Measurements from ENCODE around the gene OVAAL.

OVAAL gene

GRCh38 chr1:180609643-180610555 is 51.1 kb downstream of the OVAAL start:
- DNase-seq = no peak

DNA sequence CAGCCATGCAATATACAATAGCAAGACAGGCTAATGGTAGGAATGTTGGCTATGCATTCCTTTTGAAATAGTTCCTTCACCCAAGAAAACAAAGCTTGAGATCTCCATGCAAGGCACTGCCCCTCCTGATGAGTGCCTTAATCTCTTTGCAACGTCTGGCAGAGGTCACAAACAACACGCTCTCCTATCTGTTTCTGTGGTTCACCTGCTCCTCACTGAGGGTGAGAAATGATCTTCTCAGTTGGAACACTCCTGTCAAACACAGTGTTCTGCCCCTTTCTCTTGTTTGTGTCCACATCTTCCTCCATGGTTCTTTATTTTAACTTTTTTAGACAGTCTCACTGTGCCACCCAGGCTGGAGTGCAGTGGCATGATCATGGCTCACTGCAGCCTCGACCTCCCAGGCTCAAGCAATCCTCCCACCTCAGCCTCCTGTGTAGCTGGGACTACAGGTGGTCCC is 51.8 kb downstream of the OVAAL start:
- no peak for DNase-seq

GRCh38 chr1:180611016-180611930 is 52.5 kb downstream of the OVAAL start:
- DNase-seq = no peak

DNA sequence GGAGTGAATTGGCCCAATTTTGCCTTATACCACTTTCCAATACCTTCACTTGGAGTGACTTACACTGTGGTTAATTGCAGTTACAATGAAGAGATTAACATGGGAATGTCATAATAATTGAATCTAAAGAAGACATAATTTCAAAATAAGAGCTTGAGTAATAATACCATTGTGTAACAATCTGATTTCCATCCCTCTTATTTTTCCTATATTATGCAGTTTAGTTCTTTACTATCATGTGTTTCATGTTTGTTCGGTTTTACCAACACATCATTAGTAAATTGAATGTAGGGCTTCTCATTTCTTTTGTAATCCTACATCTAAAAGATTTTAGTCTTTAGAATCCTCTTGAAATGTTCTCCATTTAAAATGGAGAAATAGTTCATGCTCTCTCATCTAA is 53.9 kb downstream of the OVAAL start:
- no peak for DNase-seq

- DNase-seq = no peak
These were observed 56.0 kb downstream of the OVAAL start for GRCh38 chr1:180614730-180615129.

DNA sequence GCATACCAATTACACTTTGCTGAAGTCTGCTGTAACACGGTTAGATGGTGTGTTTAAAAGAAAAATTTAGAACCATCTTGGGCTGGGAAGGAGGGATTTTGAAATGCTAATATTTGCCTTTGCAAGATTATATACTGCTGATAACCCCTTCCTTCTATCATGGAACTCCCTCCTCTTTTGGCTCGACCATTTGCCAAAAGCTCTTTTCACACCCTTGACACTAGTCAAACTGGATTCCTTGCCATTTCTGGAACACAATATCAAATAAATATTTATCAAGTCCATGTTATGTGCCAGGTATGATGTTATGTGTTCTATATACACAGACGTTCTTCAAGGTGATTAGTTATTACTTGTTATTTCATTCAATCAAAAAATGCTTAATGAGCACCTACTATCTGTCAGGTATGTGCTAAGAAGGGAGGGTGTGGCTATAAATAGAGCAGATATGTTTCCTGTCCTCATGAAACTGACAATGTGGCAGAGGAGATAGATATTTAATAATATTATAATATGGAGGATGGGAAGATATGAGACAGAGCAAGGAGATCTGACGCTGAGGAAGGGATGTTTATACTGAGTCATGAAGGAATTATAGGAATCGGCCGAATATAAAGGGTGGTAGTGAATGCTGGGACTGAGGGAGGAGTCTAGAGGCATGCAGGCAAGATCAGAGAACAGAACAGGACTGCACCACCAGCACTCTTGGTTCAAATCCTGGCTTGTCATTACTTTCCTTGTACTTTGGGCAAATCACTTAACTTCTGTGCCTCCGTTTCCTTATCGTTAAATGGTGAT is 56.9 kb downstream of the OVAAL start:
- no peak for DNase-seq
